B cell (primary cell): Measurements from ENCODE around the gene PCDHA8.
"Not testable (repeated sequence)": the region's sequence is repeated elsewhere in the genome, so short reads cannot be mapped to it uniquely, and the experiment has no call there.

Source experiments
- EZH2 ChIP-seq: IDR thresholded peaks from 2 replicates; pipeline ENCODE4 v1.6.1; 2012; ENCODE audit warnings: borderline replicate concordance, low read depth, mild to moderate bottlenecking, moderate library complexity, low read length; ENCODE audit not compliant: insufficient read depth, poor library complexity, severe bottlenecking
- TF ChIP-seq, protein P1 (sequence below): fragments of 200-600 bp; IDR thresholded peaks from one replicate; pipeline ENCODE4 v1.8.0; 2022; ENCODE audit warnings: antibody characterized with exemption, mild to moderate bottlenecking

DNA sequence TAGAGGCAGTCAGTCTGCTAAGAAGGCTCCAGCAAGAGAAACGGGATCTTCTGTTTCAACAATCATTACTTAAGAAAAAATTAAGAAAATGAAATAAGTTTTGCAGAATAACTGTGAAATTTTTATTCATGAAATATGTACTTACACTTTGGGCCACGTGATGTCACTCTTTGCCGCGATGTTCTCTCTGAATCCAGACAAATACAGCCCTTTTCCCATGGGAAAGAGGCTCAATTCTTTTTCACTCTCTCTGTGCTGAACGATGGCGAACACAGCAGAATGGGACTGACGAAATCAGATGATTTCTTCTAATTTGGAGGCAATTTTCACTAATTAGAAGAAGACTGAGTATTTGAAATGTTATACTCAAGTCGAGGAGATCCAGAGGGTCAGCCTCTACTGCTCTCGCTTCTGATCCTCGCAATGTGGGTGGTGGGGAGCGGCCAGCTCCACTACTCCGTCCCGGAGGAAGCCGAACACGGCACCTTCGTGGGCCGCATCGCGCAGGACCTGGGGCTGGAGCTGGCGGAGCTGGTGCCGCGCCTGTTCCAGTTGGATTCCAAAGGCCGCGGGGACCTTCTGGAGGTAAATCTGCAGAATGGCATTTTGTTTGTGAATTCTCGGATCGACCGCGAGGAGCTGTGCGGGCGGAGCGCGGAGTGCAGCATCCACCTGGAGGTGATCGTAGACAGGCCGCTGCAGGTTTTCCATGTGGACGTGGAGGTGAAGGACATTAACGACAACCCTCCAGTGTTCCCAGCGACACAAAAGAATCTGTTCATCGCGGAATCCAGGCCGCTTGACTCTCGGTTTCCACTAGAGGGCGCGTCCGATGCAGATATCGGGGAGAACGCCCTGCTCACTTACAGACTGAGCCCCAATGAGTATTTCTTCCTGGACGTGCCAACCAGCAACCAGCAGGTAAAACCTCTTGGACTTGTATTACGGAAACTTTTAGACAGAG, 7.4 kb downstream of the PCDHA8 start, which contains the start of gene PCDHA9:
- TF ChIP-seq, protein P1, sequence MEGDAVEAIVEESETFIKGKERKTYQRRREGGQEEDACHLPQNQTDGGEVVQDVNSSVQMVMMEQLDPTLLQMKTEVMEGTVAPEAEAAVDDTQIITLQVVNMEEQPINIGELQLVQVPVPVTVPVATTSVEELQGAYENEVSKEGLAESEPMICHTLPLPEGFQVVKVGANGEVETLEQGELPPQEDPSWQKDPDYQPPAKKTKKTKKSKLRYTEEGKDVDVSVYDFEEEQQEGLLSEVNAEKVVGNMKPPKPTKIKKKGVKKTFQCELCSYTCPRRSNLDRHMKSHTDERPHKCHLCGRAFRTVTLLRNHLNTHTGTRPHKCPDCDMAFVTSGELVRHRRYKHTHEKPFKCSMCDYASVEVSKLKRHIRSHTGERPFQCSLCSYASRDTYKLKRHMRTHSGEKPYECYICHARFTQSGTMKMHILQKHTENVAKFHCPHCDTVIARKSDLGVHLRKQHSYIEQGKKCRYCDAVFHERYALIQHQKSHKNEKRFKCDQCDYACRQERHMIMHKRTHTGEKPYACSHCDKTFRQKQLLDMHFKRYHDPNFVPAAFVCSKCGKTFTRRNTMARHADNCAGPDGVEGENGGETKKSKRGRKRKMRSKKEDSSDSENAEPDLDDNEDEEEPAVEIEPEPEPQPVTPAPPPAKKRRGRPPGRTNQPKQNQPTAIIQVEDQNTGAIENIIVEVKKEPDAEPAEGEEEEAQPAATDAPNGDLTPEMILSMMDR = not testable (repeated sequence)
- TF ChIP-seq EZH2 = not testable (repeated sequence)
